AG04449 (cell line): ENCODE results near the gene SCYGR4.

Experiments
- CTCF ChIA-PET: fragments of 350-600 bp; formaldehyde crosslinking; extraction: SDS; loops from one replicate; lab custom pipeline; 2021; ENCODE audit warnings: antibody characterized with exemption; lab: Yijun Ruan, JAX
- POLR2A ChIA-PET: fragments of 400-600, 350-600 bp; formaldehyde crosslinking; extraction: SDS; loops from one replicate; lab custom pipeline; 2020; ENCODE audit warnings: antibody characterized with exemption, inconsistent platforms; lab: Yijun Ruan, JAX
- DNase-seq: peaks from one replicate; pipeline ENCODE4 v3.0.0-alpha.2; 2010; ENCODE audit warnings: low read depth, low spot score
- H3K4me3 ChIP-seq: 2 replicates; pipeline ENCODE4 v1.5.1; 2011; ENCODE audit warnings: low read depth, mild to moderate bottlenecking, control low read depth, low read length
- TF ChIP-seq, protein P1 (sequence below): IDR thresholded peaks from one replicate; pipeline ENCODE4 v1.5.1; 2011; ENCODE audit warnings: mild to moderate bottlenecking, moderate library complexity, low read length, control low read depth, inconsistent platforms; ENCODE audit not compliant: insufficient read depth; ENCODE audit errors: missing control alignments

The SCYGR4 gene

DNA sequence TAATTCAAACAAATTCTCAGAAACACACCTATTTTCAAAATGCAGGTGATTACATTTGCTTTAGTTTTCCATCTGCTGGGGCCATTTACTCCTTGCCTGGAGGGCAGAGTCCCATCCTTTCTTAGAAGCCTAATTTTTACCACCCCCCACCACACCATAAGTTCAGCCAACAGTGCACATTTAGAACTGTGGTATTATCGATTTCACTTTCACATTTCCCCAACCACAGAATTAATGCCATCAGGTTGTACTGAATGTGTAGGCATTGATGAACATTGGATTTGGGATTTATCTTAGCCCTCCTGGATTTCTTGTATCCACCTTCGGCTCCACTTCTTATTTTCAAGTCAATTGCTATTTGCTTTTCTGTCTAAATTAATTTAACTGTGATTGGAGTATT is 7.2 kb upstream of the SCYGR4 start:
- TF ChIP-seq, protein P1, sequence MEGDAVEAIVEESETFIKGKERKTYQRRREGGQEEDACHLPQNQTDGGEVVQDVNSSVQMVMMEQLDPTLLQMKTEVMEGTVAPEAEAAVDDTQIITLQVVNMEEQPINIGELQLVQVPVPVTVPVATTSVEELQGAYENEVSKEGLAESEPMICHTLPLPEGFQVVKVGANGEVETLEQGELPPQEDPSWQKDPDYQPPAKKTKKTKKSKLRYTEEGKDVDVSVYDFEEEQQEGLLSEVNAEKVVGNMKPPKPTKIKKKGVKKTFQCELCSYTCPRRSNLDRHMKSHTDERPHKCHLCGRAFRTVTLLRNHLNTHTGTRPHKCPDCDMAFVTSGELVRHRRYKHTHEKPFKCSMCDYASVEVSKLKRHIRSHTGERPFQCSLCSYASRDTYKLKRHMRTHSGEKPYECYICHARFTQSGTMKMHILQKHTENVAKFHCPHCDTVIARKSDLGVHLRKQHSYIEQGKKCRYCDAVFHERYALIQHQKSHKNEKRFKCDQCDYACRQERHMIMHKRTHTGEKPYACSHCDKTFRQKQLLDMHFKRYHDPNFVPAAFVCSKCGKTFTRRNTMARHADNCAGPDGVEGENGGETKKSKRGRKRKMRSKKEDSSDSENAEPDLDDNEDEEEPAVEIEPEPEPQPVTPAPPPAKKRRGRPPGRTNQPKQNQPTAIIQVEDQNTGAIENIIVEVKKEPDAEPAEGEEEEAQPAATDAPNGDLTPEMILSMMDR = no peak
- CTCF ChIA-PET = no interaction called here
- POLR2A ChIA-PET = no interaction called here
- no peak overlapping the region for H3K4me3 ChIP-seq
- DNase-seq = no peak

GRCh38 chr2:227612546-227613271 is 4.6 kb upstream of the SCYGR4 start:
- DNase-seq = no peak
- CTCF ChIA-PET = no interaction called here
- POLR2A ChIA-PET = no interaction called here
- TF ChIP-seq, protein P1 = no peak
- no peak overlapping the region for H3K4me3 ChIP-seq

DNA sequence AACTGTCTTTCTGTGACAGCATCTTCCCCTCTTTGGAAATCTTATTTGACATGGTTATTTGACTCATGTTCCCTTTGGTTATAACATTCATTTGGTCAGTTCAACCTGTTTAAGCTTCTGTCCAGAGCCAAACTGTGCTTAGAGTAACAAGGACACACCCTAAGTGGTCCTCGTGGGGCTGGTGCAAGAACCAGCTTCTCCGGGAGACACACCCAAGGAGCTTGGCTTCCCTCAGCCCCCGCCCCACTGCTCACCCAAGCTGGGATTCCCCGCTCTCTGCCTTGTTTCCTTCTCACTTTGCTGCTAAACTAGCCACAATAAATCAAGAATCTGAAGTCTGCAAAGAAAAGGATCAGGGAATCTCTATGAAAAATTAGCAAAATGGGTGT is 4.0 kb upstream of the SCYGR4 start:
- ChIA-PET CTCF (no interaction called here), POLR2A (no interaction called here)
- no peak overlapping the region for H3K4me3 ChIP-seq
- TF ChIP-seq, protein P1 = no peak
- DNase-seq = no peak

DNA sequence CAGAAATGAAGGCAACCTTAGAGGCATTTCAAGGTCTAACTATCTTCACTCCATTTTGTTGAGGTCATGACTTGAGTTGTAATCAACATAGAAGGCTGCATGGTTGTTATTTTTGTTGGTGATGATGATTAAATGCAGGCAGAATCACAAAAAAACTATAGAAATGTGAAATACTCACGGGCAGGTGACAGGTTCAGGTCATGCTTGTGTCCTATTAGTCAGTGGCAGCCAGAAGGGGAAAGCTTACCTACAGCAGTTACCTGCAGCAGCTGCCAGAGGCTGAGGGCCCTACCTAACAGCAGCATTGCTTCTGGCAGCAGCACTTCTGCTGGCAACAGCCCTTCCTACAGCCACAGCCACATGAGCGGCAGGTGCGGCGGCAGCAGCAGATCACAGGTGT is 3.1 kb upstream of the SCYGR4 start:
- TF ChIP-seq, protein P1 = no peak
- no peak for DNase-seq
- ChIA-PET CTCF (no interaction called here), POLR2A (no interaction called here)
- H3K4me3 ChIP-seq = no peak overlapping the region

DNA sequence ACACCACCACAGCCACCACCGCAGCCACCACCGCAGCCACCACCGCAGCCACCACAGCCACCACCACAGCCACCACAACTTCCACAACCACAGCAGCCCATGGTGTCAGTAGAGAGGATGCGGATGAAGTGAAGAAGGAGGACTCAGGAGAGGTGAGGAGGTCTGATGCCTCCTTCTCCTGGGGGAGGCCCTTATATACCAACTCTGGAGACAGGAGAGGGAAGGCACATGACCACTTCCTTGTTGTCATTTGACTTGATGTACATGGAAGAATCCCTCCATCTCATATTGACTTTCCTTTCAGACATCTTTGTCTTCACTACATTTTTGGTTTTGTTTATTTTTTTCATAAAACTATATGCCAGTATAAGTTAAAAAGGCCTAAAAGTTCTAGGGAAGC is 2.6 kb upstream of the SCYGR4 start, which contains the start of gene SCYGR3:
Gene SCYGR3 (minus strand): TSS at position 101 of the 400 bp plus-strand sequence. CDS start 0 bp downstream, at position 101.
- no peak for DNase-seq
- ChIA-PET POLR2A (no interaction called here), CTCF (no interaction called here)
- TF ChIP-seq, protein P1 = no peak
- no peak within 1 kb of the TSS for H3K4me3 ChIP-seq

GRCh38 chr2:227615181-227615580 is 2.1 kb upstream of the SCYGR4 start:
- DNase-seq = no peak
- CTCF ChIA-PET = no interaction called here
- POLR2A ChIA-PET = no interaction called here
- TF ChIP-seq, protein P1 = no peak
- H3K4me3 ChIP-seq = no peak overlapping the region
